ENCODE data around the gene PLA2R1. TPM values are rescaled to one million over a fixed set of nuclear protein-coding genes. Genes with fewer than 3 reads are reported as not detected.

PLA2R1 gene
- total RNA-seq, 1 experiment from 2014 or later = 0.48 TPM

- peak within 1 kb of the TSS; percentile 76 for H3K4me3 ChIP-seq (ENCODE audit: insufficient read depth, low read depth, low read length)
- peaks cover 24% of the 10 kb centered on the region for H3K27me3 ChIP-seq (ENCODE audit: control insufficient read depth, insufficient read depth, low read length)
- peak; percentile 95 for DNase-seq
- no peaks in the 10 kb centered on the region for H3K36me3 ChIP-seq (replicated peaks; ENCODE audit: control insufficient read depth, insufficient read depth, low read length)
Measured at GRCh38 chr2:159904127-159904958, 158.1 kb downstream of the PLA2R1 start, which contains the start of gene LY75. TSS of gene LY75 (minus strand) at chr2:159904756.

- H3K36me3 ChIP-seq (replicated peaks; ENCODE audit: control insufficient read depth, insufficient read depth, low read length) = no peaks in the 10 kb centered on the region
- H3K4me3 ChIP-seq (ENCODE audit: insufficient read depth, low read depth, low read length) = peak overlapping the region; percentile 76
- H3K27me3 ChIP-seq (ENCODE audit: control insufficient read depth, insufficient read depth, low read length) = peaks cover 24% of the 10 kb centered on the region
- DNase-seq = no peak
Measured at GRCh38 chr2:159903443-159904126, 158.8 kb downstream of the PLA2R1 start.

GRCh38 chr2:159902722-159903121 is 159.7 kb downstream of the PLA2R1 start:
- Histone ChIP-seq H3K4me3 (ENCODE audit: insufficient read depth, low read depth, low read length) (no peak overlapping the region), H3K27me3 (ENCODE audit: control insufficient read depth, insufficient read depth, low read length) (peaks cover 24% of the 10 kb centered on the region), H3K36me3 (replicated peaks; ENCODE audit: control insufficient read depth, insufficient read depth, low read length) (no peaks in the 10 kb centered on the region)
- DNase-seq = no peak

- Histone ChIP-seq H3K4me3 (ENCODE audit: insufficient read depth, low read depth, low read length) (no peak overlapping the region), H3K27me3 (ENCODE audit: control insufficient read depth, insufficient read depth, low read length) (peaks cover 23% of the 10 kb centered on the region), H3K36me3 (replicated peaks; ENCODE audit: control insufficient read depth, insufficient read depth, low read length) (no peaks in the 10 kb centered on the region)
- no peak for DNase-seq
Measured at GRCh38 chr2:159900343-159900742, 162.1 kb downstream of the PLA2R1 start.

DNA sequence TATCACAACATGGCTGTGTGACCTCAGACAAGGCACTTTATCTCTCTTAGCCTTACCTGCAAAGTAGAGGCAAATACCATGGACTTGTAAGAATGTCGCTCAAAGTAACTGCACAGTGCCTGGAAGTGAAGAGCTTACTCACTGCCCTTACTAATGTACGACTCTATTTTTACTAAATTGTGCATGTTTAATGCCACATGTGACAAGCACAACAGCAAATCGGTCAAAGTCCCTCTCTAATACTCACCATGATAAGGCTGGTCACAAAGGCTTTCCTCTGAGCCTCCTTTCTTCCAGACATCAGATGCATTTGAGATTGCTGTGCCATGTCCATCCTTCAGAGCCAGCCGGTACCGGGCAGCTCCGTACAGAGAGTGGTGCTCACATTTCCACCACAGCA is 164.0 kb downstream of the PLA2R1 start:
- peaks cover 8% of the 10 kb centered on the region for H3K27me3 ChIP-seq (ENCODE audit: control insufficient read depth, insufficient read depth, low read length)
- H3K4me3 ChIP-seq (ENCODE audit: insufficient read depth, low read depth, low read length) = no peak overlapping the region
- DNase-seq = no peak
- H3K36me3 ChIP-seq (replicated peaks; ENCODE audit: control insufficient read depth, insufficient read depth, low read length) = no peaks in the 10 kb centered on the region

GRCh38 chr2:159897720-159898119 is 164.7 kb downstream of the PLA2R1 start:
- no peak overlapping the region for H3K4me3 ChIP-seq (ENCODE audit: insufficient read depth, low read depth, low read length)
- H3K36me3 ChIP-seq (replicated peaks; ENCODE audit: control insufficient read depth, insufficient read depth, low read length) = no peaks in the 10 kb centered on the region
- DNase-seq = no peak
- peaks cover 4% of the 10 kb centered on the region; the same call in 1 of the 2 replicates for H3K27me3 ChIP-seq (ENCODE audit: control insufficient read depth, insufficient read depth, low read length)

- H3K36me3 ChIP-seq (replicated peaks; ENCODE audit: control insufficient read depth, insufficient read depth, low read length) = no peaks in the 10 kb centered on the region
- DNase-seq = no peak
- H3K4me3 ChIP-seq (ENCODE audit: insufficient read depth, low read depth, low read length) = no peak overlapping the region
- no peaks in the 10 kb centered on the region; the same call in 1 of the 2 replicates for H3K27me3 ChIP-seq (ENCODE audit: control insufficient read depth, insufficient read depth, low read length)
Measured at GRCh38 chr2:159897081-159897480, 165.3 kb downstream of the PLA2R1 start.

GRCh38 chr2:159895258-159896065 is 167.0 kb downstream of the PLA2R1 start:
- DNase-seq = no peak
- H3K27me3 ChIP-seq (ENCODE audit: control insufficient read depth, insufficient read depth, low read length) = no peaks in the 10 kb centered on the region
- no peak overlapping the region for H3K4me3 ChIP-seq (ENCODE audit: insufficient read depth, low read depth, low read length)
- H3K36me3 ChIP-seq (replicated peaks; ENCODE audit: control insufficient read depth, insufficient read depth, low read length) = no peaks in the 10 kb centered on the region

DNA sequence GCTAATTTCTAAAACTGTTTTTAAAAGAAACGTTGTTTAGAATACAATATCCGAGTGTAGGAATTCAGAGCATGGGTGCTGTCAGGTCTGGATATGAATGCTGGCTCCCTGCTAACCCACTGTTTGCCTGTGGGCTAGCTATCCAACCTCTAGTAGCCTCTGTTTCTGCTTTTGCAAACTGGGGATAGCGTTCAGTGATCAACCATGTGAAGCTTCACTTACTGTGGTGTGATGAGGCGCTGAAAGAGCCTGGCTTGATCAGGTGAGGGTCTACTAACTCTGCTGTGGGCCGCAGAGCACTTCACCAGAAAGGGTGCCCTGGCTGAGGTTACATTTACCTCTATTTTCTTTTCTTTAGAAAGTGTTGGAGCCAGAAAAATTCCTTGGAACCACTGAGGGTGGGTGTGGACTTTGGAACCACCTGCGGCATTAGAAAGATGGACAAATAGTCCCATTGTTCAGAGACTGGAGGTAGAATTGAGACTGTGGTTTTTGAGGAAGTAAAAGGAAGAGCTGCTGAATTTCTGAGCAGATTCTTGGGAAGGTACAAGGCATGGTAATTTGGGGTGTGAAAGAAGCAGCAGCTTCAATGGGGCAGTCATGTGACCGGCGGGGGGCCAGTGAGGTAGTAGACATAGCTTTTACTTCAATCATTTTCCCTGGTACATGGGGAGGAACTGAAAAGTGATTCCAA is 168.1 kb downstream of the PLA2R1 start:
- H3K4me3 ChIP-seq (ENCODE audit: insufficient read depth, low read depth, low read length) = no peak overlapping the region
- no peaks in the 10 kb centered on the region for H3K36me3 ChIP-seq (replicated peaks; ENCODE audit: control insufficient read depth, insufficient read depth, low read length)
- DNase-seq = no peak
- no peaks in the 10 kb centered on the region for H3K27me3 ChIP-seq (ENCODE audit: control insufficient read depth, insufficient read depth, low read length)

DNA sequence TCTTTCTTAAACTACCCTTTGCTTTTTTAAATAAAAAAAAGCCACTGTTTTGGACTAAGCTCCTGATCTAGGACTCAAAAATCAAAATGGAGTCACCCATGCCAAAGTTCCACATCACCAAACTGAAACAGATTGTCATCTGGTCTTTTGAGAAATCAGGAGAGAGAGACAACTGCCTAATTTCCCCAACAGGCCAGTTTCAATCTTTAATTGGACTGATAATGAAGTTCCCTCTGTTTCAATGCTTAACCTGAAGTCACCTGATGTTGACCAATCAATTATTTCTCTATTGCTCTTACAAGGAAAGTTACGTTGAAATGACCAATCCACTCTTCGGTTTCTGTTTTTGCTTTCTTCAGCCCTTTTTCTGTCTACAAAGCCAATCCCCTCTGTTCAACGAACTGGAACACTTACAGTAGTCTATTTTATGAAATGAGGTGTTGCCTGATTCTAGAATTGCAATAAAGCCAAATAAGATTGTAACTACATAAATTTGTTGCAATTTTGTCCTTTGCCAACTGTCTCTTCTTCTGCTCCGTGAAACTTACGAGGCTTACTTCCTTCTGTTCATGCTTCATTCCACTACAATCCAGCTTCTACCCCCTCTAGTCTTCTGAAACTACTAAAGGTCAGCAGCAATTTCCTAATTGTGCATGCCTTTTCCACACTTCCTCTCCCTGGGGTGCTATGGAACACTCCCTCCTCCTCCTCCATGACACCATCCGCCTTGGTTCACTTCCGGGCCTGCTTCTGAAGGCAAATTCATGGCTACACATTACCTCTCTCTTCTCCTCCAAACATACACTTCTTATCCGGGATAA is 169.2 kb downstream of the PLA2R1 start:
- no peak for DNase-seq
- H3K27me3 ChIP-seq (ENCODE audit: control insufficient read depth, insufficient read depth, low read length) = no peaks in the 10 kb centered on the region
- H3K36me3 ChIP-seq (replicated peaks; ENCODE audit: control insufficient read depth, insufficient read depth, low read length) = no peaks in the 10 kb centered on the region
- H3K4me3 ChIP-seq (ENCODE audit: insufficient read depth, low read depth, low read length) = no peak overlapping the region

GRCh38 chr2:159891917-159892730 is 170.3 kb downstream of the PLA2R1 start:
- H3K4me3 ChIP-seq (ENCODE audit: insufficient read depth, low read depth, low read length) = no peak overlapping the region
- DNase-seq = no peak
- H3K36me3 ChIP-seq (replicated peaks; ENCODE audit: control insufficient read depth, insufficient read depth, low read length) = no peaks in the 10 kb centered on the region
- H3K27me3 ChIP-seq (ENCODE audit: control insufficient read depth, insufficient read depth, low read length) = no peaks in the 10 kb centered on the region

GRCh38 chr2:159891267-159891588 is 171.2 kb downstream of the PLA2R1 start:
- no peak for DNase-seq
- no peaks in the 10 kb centered on the region for H3K27me3 ChIP-seq (ENCODE audit: control insufficient read depth, insufficient read depth, low read length)

More at GRCh38 chr2:159891267-159891588, 171.2 kb downstream of the PLA2R1 start:
- Histone ChIP-seq H3K4me3 (ENCODE audit: insufficient read depth, low read depth, low read length) (no peak overlapping the region), H3K36me3 (replicated peaks; ENCODE audit: control insufficient read depth, insufficient read depth, low read length) (no peaks in the 10 kb centered on the region)
